Gastroesophageal sphincter (tissue), 4 donors: ENCODE data around the gene SLC12A8. TPM values are rescaled to one million over a fixed set of nuclear protein-coding genes. Genes with fewer than 3 reads are reported as not detected.

ENCODE experiments used
- ATAC-seq: fragments of 150-250 bp; one replicate; pipeline ENCODE4 v1.9.1; 2016; ENCODE audit warnings: mild to moderate bottlenecking, moderate library complexity
- H3K27ac ChIP-seq, 4 donors: fragments of 200-600 bp; sonication (generic) in 3 of 4; 1 replicate in 3 of 4; 2 replicates in 1 of 4; pipeline ENCODE4 v1.5.1; 2016 to 2019
- H3K27me3 ChIP-seq: fragments of 200-600 bp; sonication (generic); one replicate; pipeline ENCODE4 v1.5.1; 2019
- H3K36me3 ChIP-seq, 2 donors: fragments of 200-600 bp; sonication (generic); one replicate each; pipeline ENCODE4 v1.5.1; 2019; ENCODE audit warnings: control low read depth in 1 of 2
- H3K4me1 ChIP-seq, 3 donors: fragments of 200-600 bp; sonication (generic); 1 replicate in 2 of 3; 2 replicates in 1 of 3; pipeline ENCODE4 v1.5.1; 2016 to 2019; ENCODE audit warnings: control low read depth in 2 of 3
- H3K4me3 ChIP-seq, 2 donors: fragments of 200-600 bp; sonication (generic); one replicate each; pipeline ENCODE4 v1.5.1; 2019; ENCODE audit warnings: mild to moderate bottlenecking in 1 of 2, moderate library complexity in 1 of 2
- H3K9me3 ChIP-seq, 3 donors: fragments of 200-600 bp; sonication (generic); one replicate each; pipeline ENCODE4 v1.5.1; 2017 to 2019; ENCODE audit warnings: control low read depth in 2 of 3
- EP300 ChIP-seq: sonication (generic); formaldehyde crosslinking; IDR thresholded peaks from one replicate; pipeline ENCODE4 v1.6.1; 2017; ENCODE audit warnings: antibody characterized with exemption, mild to moderate bottlenecking
- POLR2A ChIP-seq, 2 donors: fragments of 450-650 bp; IDR thresholded peaks; one replicate each; pipeline ENCODE4 v1.6.1; 2017; ENCODE audit warnings: antibody characterized with exemption in 2 of 2, mild to moderate bottlenecking in 2 of 2, moderate library complexity in 1 of 2
- POLR2AphosphoS5 ChIP-seq: sonication (generic); formaldehyde crosslinking; IDR thresholded peaks from one replicate; pipeline ENCODE4 v1.6.1; 2017; ENCODE audit warnings: antibody characterized with exemption
- WGBS, 2 donors: methylation state at CpG; one replicate each; pipeline ENCODE4 v1.1.5; 2018; ENCODE audit warnings: low coverage in 1 of 2; 5-methylcytosine and 5-hydroxymethylcytosine counted together
- total RNA-seq, 4 donors: library from RNA; depleted of rRNA; stranded (reverse); fragments of >200 nt; gene quantifications; one replicate each; pipeline ENCODE4 v1.1.0, GENCODE V29; 2016
- TF ChIP-seq, protein P1 (sequence below), 4 experiments: fragments of 200-600 bp in 2 of 4; fragments of 450-650 bp in 2 of 4; sonication (generic) in 1 of 4; IDR thresholded peaks; one replicate each; pipeline ENCODE4 v1.5.1; 2017 to 2019; ENCODE audit warnings: antibody characterized with exemption in 4 of 4, mild to moderate bottlenecking in 2 of 4, moderate library complexity in 2 of 4

SLC12A8 gene
- total RNA-seq, 4 donors from 2014 or later, result 0.13 to 2.3 (median 0.54) TPM; not detected in 1

GRCh38 chr3:125069968-125070745 is 142.4 kb downstream of the SLC12A8 start:
- Histone ChIP-seq H3K27me3 (no peaks in the 10 kb centered on the region), H3K36me3 (no peaks in the 10 kb centered on the region), H3K4me1 (no peaks in the 10 kb centered on the region), H3K4me3 (no peak overlapping the region), H3K9me3 (no peaks in the 10 kb centered on the region), H3K27ac (no peak overlapping the region)
- TF ChIP-seq POLR2AphosphoS5, result no peak
- TF ChIP-seq, protein P1, sequence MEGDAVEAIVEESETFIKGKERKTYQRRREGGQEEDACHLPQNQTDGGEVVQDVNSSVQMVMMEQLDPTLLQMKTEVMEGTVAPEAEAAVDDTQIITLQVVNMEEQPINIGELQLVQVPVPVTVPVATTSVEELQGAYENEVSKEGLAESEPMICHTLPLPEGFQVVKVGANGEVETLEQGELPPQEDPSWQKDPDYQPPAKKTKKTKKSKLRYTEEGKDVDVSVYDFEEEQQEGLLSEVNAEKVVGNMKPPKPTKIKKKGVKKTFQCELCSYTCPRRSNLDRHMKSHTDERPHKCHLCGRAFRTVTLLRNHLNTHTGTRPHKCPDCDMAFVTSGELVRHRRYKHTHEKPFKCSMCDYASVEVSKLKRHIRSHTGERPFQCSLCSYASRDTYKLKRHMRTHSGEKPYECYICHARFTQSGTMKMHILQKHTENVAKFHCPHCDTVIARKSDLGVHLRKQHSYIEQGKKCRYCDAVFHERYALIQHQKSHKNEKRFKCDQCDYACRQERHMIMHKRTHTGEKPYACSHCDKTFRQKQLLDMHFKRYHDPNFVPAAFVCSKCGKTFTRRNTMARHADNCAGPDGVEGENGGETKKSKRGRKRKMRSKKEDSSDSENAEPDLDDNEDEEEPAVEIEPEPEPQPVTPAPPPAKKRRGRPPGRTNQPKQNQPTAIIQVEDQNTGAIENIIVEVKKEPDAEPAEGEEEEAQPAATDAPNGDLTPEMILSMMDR (IDR thresholded peaks at IDR 0.05), result no peak
- no peak for TF ChIP-seq POLR2A (IDR thresholded peaks at IDR 0.05)
- TF ChIP-seq EP300, result no peak
- 97 to 98% methylated on average over 6 to 7 of the region's 7 CpGs for WGBS, 2 donors
- ATAC-seq, result no peak

DNA sequence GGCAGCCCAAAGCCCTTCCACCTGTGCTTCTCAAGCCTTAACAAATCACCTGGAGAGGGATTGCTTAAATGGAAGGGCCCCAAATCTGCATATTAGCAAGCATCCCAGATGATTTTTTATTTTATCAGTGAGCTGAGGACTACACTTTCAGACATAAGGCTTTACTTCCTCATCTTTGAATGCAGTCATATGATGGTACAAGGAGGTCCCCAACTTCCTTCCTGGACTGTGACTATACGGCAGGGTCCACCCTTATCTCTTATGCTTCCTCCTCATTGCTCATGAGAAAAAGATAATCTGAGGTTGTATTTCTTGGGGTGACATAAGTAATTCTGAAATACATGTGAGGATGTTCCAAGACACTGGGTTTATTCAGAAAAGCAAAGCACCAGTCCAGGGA is 143.1 kb downstream of the SLC12A8 start:
- ATAC-seq, result no peak
- Histone ChIP-seq H3K27me3 (no peaks in the 10 kb centered on the region), H3K36me3 (no peaks in the 10 kb centered on the region), H3K4me1 (no peaks in the 10 kb centered on the region), H3K9me3 (no peaks in the 10 kb centered on the region), H3K4me3 (no peak overlapping the region), H3K27ac (no peak overlapping the region)
- TF ChIP-seq POLR2A (IDR thresholded peaks at IDR 0.05), result no peak
- no peak for TF ChIP-seq EP300
- TF ChIP-seq, protein P1 (IDR thresholded peaks at IDR 0.05), result no peak
- TF ChIP-seq POLR2AphosphoS5, result no peak
- WGBS, 2 donors, result 71 to 78% methylated on average over 1 of the region's 1 CpG

- TF ChIP-seq EP300 (no peak), POLR2A (IDR thresholded peaks at IDR 0.05) (no peak), POLR2AphosphoS5 (no peak)
- TF ChIP-seq, protein P1 (IDR thresholded peaks at IDR 0.05), result no peak
- WGBS, 2 donors, result 84 to 96% methylated on average over 4 of the region's 4 CpGs
- ATAC-seq, result no peak
- Histone ChIP-seq H3K4me1 (peaks cover 1 to 11% (median 3%) of the 10 kb centered on the region in 3 donors), H3K27me3 (no peaks in the 10 kb centered on the region), H3K4me3 (no peak overlapping the region), H3K27ac (no peak overlapping the region), H3K9me3 (no peaks in the 10 kb centered on the region), H3K36me3 (no peaks in the 10 kb centered on the region)
These were observed 144.3 kb downstream of the SLC12A8 start for GRCh38 chr3:125068265-125068664.

- TF ChIP-seq POLR2AphosphoS5, result no peak
- TF ChIP-seq, protein P1 (IDR thresholded peaks at IDR 0.05), result no peak
- TF ChIP-seq EP300, result no peak
- TF ChIP-seq POLR2A (IDR thresholded peaks at IDR 0.05), result no peak
- Histone ChIP-seq H3K36me3 (no peaks in the 10 kb centered on the region), H3K4me3 (no peak overlapping the region), H3K9me3 (no peaks in the 10 kb centered on the region), H3K27me3 (no peaks in the 10 kb centered on the region), H3K27ac (no peak overlapping the region), H3K4me1 (peaks cover 4 to 22% (median 12%) of the 10 kb centered on the region in 3 donors)
- ATAC-seq, result no peak
- 60 to 69% methylated on average over 1 to 3 of the region's 3 CpGs for WGBS, 2 donors
These were observed 145.3 kb downstream of the SLC12A8 start for GRCh38 chr3:125067225-125067624.
